GM03348 (cell line): ENCODE data around the gene EML4.
A peak's percentile ranks its signal among the peaks of the same experiment; 100 is the strongest.

Experiments used
- DNase-seq: peaks from one replicate; pipeline ENCODE4 v3.0.0; 2012; ENCODE audit warnings: low spot score

EML4 gene

DNA sequence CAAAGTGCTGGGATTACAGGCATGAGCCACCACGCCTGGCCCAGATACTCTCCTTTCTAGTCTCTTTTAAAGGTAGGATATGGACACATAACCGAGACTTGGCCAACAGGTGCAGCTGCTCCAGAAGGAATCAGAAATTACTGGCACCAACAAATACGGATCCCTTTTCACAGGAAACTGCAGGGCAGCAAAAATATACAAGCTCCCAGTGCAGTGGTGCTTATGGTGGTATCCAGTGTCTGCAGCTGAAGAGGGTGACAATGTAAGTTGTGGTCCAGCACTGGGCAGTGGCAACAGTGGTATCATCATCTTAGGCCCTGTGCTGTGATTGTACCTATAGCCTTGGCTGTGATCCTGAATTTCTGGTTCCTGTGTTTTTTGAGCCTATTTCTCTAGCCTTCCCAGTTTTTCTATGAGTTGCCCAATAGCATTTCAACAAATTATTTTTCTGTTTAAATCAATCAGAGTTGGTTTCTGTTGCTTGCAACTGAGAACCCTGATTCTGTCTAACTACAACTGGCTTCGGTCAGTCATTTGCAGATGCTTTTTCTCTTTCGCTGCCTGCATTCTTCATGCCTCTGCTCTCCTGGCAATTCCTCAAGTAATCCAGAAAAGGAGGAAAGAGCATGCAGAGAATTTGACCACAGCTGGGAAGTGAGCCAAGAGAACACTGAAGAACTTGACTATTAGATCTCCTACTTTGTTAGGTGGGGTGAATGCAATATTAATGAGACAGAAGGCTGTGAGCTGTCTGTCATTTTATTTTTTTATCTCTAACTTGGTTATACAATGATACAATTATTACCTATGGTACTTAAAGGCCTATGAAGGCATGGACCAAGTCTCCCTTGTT is 30.8 kb upstream of the EML4 start:
- peak; percentile 71 for DNase-seq

GRCh38 chr2:42139101-42139500 is 30.1 kb upstream of the EML4 start:
- DNase-seq: no peak

DNA sequence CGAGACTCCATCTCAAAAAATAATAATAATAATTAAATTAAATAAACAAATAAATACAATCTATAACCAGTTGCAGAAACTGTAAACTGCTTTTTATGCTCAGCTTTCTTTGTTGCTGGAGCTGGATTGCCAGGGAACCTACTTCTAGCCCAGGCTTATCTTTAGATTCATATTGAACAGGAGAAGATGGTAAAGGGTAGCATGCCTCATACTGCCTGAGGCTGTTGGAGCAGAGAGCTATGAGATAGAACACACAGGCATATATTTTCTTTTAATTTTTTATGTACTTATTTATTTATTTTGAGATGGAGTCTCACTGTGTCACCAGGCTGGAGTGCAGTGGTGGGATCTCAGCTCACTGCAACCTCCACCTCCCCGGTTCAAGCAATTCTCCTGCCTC is 28.7 kb upstream of the EML4 start:
- no peak for DNase-seq

- DNase-seq: peak; percentile 58
These were observed 27.2 kb upstream of the EML4 start for GRCh38 chr2:42141687-42142546.

GRCh38 chr2:42142547-42143184 is 26.5 kb upstream of the EML4 start:
- no peak for DNase-seq

DNA sequence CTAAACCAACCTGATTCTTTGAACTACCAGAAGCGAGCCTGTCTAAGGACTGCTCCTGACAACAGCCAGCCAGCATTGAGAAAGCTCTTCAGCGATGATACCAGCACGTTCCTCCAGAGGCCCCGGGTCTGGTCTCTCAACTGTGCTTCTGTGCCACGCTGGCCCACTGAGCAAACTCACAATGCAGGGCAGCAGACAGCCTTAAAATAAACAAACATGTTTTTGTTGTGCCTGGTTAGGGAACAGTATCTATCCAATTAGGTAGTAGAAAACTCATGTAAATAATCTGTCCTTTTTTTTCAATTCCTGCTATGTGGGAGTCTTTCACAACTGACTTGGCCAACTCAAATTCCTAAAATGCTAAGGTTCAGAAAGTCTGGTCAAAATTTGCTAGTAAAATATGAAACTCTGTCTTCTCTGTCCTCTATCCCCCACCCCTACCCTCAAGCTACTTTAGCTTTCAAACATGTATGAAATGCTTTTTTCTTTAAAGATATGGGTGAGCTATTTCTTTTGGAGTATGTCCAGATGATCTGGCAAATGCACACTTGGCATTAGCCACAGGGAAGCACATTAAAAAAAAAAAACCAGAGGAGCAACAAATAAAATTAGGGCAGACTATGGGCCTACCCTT is 21.4 kb upstream of the EML4 start:
- DNase-seq: peak; percentile 77

DNA sequence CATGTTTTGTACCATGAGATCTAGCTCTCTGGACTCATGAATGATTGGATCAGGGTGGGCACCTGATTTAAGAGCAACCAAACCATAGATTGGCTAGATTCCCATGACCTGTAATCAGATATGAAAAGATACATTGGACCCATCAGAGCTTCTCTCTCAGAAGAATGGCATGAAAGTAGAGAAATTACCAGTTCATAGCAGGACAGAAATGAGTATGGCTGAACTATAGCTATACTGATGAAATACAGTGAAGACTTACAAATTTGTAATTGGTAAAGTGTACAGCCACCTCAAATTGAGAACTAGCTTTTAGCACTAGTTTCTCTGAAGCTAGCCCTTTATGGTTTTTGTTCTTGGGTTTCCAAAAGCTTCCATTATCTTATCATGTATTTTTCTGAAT is 19.0 kb upstream of the EML4 start:
- no peak for DNase-seq

- DNase-seq: no peak
These were observed 15.1 kb upstream of the EML4 start for GRCh38 chr2:42153944-42154581.

- DNase-seq: no peak
These were observed 12.4 kb upstream of the EML4 start for GRCh38 chr2:42156721-42157120.

GRCh38 chr2:42161444-42161843 is 7.7 kb upstream of the EML4 start:
- DNase-seq: no peak

- no peak for DNase-seq
These were observed 5.6 kb upstream of the EML4 start for GRCh38 chr2:42163444-42164045.

DNA sequence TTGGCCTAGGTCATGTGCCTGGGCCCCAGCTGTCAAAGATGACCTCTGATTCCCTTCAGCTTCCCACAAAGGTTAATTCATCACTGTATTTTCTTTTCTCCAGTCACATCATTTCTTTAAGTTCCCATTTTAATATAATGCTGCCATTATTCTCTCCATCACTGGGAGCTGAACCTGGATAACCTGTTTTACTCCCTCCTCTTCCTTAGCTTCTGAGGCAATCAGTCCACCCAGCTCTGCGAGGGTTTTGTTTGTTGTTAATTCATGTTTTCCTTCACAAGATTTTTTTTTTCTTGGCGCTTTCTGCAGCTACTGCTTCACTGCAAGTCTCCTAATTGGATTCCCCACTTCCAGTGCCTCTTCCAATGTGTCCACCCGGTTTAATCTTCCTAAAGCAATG is 5.1 kb upstream of the EML4 start:
- no peak for DNase-seq

DNA sequence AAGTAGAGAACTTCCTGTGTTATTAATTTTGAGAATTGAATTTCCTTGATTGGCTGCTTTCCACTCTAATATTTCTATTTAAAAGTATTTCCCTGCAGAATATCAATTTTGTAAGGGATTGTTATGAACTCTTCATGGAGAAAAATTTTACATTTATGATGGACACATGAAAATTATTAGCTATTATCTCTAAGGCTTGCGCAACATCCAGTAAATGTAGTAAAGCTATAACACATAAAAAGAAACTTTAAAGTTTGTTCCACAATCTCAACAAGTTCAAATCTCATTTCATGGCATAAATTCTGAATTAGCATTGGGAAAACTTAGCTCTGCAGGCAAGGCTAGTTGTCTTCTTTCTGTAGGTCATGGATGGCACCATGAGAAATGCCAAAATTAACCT is 4.2 kb upstream of the EML4 start:
- DNase-seq: no peak

DNA sequence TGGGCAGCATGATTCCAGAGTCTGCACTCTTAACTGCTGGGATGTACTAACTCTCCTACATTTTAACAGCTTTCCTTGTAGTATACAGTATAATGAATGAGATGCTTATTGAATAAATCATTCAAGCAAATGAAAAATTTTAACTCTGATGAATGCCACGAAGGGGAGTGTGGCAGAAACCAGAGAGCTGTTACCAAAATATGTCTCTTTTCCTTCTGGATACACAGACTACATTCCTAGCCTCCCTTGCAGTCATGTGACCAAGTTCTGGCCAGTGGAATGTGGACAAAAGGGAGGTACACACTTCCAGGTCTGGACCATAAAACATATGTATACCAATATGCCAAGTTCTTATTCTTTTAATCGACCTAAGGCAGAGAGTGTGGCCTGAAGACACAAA is 1.7 kb upstream of the EML4 start:
- DNase-seq: no peak

GRCh38 chr2:42168459-42169099 is 574 bp upstream of the EML4 start:
- no peak for DNase-seq

DNA sequence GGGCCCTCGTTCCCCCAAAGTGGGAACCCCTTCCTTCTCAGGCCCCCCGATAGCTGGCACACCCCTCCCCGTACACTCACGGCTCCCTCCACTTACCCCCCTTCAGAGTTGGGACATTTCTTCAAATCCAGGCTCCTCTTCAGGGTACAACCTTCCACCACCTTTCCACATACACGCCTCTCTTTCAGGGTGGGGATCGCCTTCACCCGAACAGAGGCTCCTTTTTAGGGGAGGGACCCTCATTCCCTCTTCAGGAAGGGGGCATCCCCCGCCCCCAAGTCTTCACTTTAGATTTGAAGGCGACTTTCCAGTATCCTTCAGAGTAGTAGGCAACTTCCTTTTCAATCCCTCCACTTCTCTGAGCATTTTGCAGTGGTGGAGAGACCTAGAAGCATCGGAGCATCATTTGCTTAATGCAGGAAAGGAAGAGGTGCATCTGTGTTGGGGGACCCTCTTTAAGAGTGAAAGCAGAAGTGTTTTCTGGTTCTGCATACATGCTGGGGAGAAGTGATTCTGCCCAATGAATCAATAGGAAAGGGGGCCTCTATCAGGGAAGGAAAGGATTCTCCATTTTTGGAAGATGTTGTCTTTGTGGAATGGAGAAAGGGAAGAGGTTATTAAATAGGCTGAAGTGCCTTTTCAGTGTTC is 845 bp downstream of the EML4 start:
- DNase-seq: no peak

DNA sequence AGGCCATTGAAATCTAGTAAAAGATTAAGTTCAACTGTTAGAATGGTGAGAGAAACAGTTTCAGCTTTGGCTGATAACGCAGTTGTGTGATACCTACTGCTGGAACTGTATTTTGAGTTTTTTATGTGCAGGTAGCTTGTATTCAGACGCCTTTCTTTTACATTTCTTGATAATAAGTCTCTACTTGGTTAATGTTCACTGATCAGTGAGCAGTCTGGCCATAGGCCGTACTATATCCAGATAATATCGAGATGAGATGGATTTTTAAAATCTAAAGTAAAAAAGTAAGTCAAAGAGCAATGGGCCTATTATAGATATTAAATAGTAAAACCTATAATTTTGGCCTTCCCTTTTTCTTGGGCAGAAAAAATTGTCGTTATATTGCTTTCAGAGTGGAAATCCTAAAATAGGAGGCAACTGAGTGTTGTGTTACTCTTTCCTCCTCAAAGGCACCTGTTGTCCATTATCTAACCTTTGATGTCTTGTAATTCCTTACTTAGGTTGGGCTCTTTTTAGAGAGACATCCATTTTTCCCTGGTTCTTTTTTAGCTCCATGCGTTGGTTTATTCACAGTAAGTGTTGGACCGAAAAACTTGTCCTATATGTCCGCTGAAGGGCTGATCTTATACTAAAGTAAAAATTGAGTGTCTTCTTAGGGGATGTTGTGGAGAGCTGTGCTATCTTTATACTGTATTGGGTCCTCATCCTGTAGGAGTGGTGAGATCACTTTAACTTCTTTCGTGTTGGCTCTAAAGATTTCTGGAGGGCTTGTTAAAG is 1.7 kb downstream of the EML4 start:
- DNase-seq: no peak

GRCh38 chr2:42171396-42171980 is 2.3 kb downstream of the EML4 start:
- no peak for DNase-seq

DNA sequence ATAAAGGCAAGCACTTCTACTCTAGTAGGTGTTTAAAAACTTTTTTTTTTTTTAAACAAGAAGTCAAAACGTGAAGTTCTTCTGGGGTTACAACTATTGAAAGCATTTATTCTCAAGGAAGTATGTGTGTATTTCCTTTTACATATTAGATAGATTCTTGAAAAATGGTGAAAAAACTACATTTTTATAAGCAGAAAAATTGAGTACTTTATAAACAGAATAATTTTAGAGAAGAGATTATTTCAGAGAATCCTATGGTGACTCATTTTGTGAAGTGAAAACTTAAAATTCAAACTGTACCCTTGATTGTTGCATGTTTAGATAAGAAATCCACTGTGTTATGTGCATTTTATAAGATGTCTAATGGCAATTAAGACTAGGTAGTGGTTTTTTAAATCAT is 2.9 kb downstream of the EML4 start:
- DNase-seq: no peak
